H1 (cell line): ENCODE measurements around the gene COPG1. TPM values are rescaled to one million over a fixed set of nuclear protein-coding genes. Genes with fewer than 3 reads are reported as not detected.

Experiments
- BACH1 ChIP-seq: IDR thresholded peaks from 2 replicates; pipeline ENCODE4 v1.6.1; 2012; ENCODE audit warnings: low read length, improper control_type of control experiment
- CBX5 ChIP-seq: fragments of 300-800, 300-1000 bp; sonication (generic); IDR thresholded peaks from 2 replicates; pipeline ENCODE4 v1.7.1; 2016; ENCODE audit warnings: antibody characterized with exemption, low read length, low read depth
- CEBPB ChIP-seq: IDR thresholded peaks from 2 replicates; pipeline ENCODE4 v1.6.1; 2012; ENCODE audit warnings: low read depth, low read length
- CHD1 ChIP-seq: IDR thresholded peaks from 2 replicates; pipeline ENCODE4 v1.6.1; 2012; ENCODE audit warnings: low read depth, low read length, improper control_type of control experiment
- KDM1A ChIP-seq: fragments of 200-600, 300-600 bp; sonication (generic); IDR thresholded peaks from 2 replicates; pipeline ENCODE4 v1.7.1; 2016; ENCODE audit warnings: mild to moderate bottlenecking, low read length, borderline replicate concordance
- KDM4A ChIP-seq: IDR thresholded peaks from one replicate; pipeline ENCODE4 v1.7.1; 2012; ENCODE audit warnings: low read depth, mild to moderate bottlenecking, moderate library complexity, low read length, inconsistent platforms; ENCODE audit not compliant: severe bottlenecking
- MAFK ChIP-seq: IDR thresholded peaks from 2 replicates; pipeline ENCODE4 v1.6.1; 2012; ENCODE audit warnings: low read depth, mild to moderate bottlenecking, improper control_type of control experiment, low read length
- NANOG ChIP-seq: IDR thresholded peaks from 2 replicates; pipeline ENCODE4 v1.6.1; 2011; ENCODE audit warnings: low read length, low read depth, mild to moderate bottlenecking, inconsistent platforms; ENCODE audit not compliant: insufficient read depth, poor library complexity, severe bottlenecking
- NRF1 ChIP-seq: IDR thresholded peaks from 2 replicates; pipeline ENCODE4 v1.6.1; 2011; ENCODE audit warnings: mild to moderate bottlenecking, low read depth, low read length, improper control_type of control experiment
- PHF8 ChIP-seq: fragments of 200-600 bp; sonication (generic); conservative IDR thresholded peaks from 2 replicates; pipeline ENCODE4 v1.7.1; 2012; ENCODE audit warnings: low read depth, mild to moderate bottlenecking, inconsistent platforms, low read length, moderate library complexity
- POLR2AphosphoS5 ChIP-seq: IDR thresholded peaks from 2 replicates; pipeline ENCODE4 v1.6.1; 2011; ENCODE audit warnings: low read depth, low read length
- POU5F1 ChIP-seq: IDR thresholded peaks from 2 replicates; pipeline ENCODE4 v1.6.1; 2011; ENCODE audit warnings: low read depth, mild to moderate bottlenecking, low read length, moderate library complexity
- TAF1 ChIP-seq: IDR thresholded peaks from 2 replicates; pipeline ENCODE4 v1.6.1; 2011; ENCODE audit warnings: mild to moderate bottlenecking, low read depth, low read length
- TAF7 ChIP-seq: optimal IDR thresholded peaks from 2 replicates; pipeline ENCODE3; 2011; ENCODE audit warnings: low read depth, mild to moderate bottlenecking, inconsistent platforms, low read length, moderate library complexity, borderline replicate concordance
- TCF12 ChIP-seq: IDR thresholded peaks from 2 replicates; pipeline ENCODE4 v1.6.1; 2011; ENCODE audit warnings: low read depth, mild to moderate bottlenecking, low read length
- TEAD4 ChIP-seq: IDR thresholded peaks from 2 replicates; pipeline ENCODE4 v1.6.1; 2012; ENCODE audit warnings: low read depth, low read length, inconsistent platforms, mixed read lengths
- polyA plus RNA-seq, 7 experiments: library from polyadenylated mRNA; depleted of rRNA in 3 of 7; stranded (reverse) in 5 of 7; unstranded in 2 of 7; fragments of >200 nt in 5 of 7; fragments of 200-250 nt in 2 of 7; gene quantifications; 1 replicate in 5 of 7; 2 replicates in 1 of 7; 4 replicates in 1 of 7; pipeline versions ENCODE4 v1.2.1 to v1.2.3, GENCODE V29; 2011 to 2013; ENCODE audit warnings: missing spikeins in 2 of 7, mixed read lengths in 2 of 7
- total RNA-seq: library from RNA; stranded (reverse); fragmentation: NEBNext Ultra II Directional; extraction: Animal tissue kit (Norgen Biotek cat#: 25700); gene quantifications from 2 replicates; pipeline ENCODE4 v1.2.1, GENCODE V29; 2021
- TF ChIP-seq, protein P1 (sequence below): IDR thresholded peaks from 2 replicates; pipeline ENCODE4 v1.6.1; 2011; ENCODE audit warnings: low read length, improper control_type of control experiment
- TF ChIP-seq, protein P2 (sequence below): IDR thresholded peaks from 2 replicates; pipeline ENCODE4 v1.6.1; 2012; ENCODE audit warnings: inconsistent platforms
- TF ChIP-seq, protein P3 (sequence below): IDR thresholded peaks from 2 replicates; pipeline ENCODE4 v1.6.1; 2012; ENCODE audit warnings: inconsistent platforms

The COPG1 gene
- total and polyA plus RNA-seq, 2 of the 8 experiments (the other 6 are each of a cell fraction or from before 2014, with no cell fraction given), result 52.7 to 106 TPM

DNA sequence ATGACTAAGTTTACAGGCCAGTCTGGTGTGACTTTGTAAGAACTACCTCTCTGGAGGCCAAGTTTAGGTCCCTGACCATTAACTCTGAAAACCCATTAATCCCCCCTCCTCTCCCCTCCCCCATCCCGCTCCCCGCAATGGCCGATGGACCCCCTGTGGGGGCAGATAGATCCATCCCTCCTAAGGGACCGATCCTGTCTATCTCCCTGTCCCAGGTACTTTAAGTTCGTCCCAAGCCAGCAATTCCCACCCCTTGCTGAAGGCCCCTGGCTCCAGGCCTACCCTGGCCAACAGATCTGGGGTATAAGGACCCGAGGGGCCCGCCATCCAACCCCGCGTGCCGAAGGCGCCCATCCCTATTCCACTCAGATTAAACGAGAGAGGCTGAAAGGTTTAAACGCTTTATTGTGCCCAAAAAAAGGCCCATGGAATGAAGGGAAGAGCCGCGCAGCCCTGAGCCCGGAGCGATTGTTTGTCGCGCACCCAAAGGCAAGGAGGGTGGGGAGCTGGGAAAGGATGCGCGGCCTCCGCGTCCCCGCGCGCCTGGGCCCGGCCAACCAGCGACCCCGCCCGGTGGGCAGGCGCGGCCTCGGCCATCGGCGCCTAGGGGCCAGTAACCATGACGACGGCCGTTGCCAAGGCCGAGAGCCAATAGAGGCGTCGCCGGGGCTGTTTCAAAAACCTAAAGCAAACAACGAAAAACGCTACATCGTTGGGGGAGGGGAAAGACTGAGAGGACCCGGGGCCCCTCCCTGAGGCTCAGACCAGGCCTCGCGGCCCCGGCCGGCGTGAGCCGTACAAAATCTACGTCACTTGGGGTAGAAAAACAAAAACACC, 65.2 kb downstream of the COPG1 start (continued):
- TF ChIP-seq NANOG, result peak; percentile 36
- TF ChIP-seq POLR2AphosphoS5, result 0 out of 2 replicates have a peak, but pooled peaks have one; percentile 74
- 0 out of 2 replicates have a peak, but pooled peaks have one; percentile 62 for TF ChIP-seq PHF8
- TF ChIP-seq, protein P1, sequence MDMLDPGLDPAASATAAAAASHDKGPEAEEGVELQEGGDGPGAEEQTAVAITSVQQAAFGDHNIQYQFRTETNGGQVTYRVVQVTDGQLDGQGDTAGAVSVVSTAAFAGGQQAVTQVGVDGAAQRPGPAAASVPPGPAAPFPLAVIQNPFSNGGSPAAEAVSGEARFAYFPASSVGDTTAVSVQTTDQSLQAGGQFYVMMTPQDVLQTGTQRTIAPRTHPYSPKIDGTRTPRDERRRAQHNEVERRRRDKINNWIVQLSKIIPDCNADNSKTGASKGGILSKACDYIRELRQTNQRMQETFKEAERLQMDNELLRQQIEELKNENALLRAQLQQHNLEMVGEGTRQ, result peak; percentile 1; the same call in 1 of the 2 replicates
- peak; percentile 80 for TF ChIP-seq TAF7
- no peak for TF ChIP-seq CHD1
- peak; percentile 52 for TF ChIP-seq TAF1
- TF ChIP-seq TEAD4, result no peak
- peak; percentile 13; the same call in 1 of the 2 replicates for TF ChIP-seq KDM1A
- TF ChIP-seq CBX5, result no peak
- no peak for TF ChIP-seq NRF1
- TF ChIP-seq MAFK, result no peak
- TF ChIP-seq CEBPB, result no peak
- no peak for TF ChIP-seq TCF12
- TF ChIP-seq, protein P2, sequence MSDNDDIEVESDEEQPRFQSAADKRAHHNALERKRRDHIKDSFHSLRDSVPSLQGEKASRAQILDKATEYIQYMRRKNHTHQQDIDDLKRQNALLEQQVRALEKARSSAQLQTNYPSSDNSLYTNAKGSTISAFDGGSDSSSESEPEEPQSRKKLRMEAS, result peak; percentile 59
- TF ChIP-seq POU5F1, result no peak
- TF ChIP-seq, protein P3, sequence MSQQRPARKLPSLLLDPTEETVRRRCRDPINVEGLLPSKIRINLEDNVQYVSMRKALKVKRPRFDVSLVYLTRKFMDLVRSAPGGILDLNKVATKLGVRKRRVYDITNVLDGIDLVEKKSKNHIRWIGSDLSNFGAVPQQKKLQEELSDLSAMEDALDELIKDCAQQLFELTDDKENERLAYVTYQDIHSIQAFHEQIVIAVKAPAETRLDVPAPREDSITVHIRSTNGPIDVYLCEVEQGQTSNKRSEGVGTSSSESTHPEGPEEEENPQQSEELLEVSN, result peak; percentile 33; the same call in 1 of the 2 replicates
- TF ChIP-seq KDM4A, result peak; percentile 26
- no peak; the same call in 1 of the 2 replicates for TF ChIP-seq BACH1
